Hematopoietic multipotent progenitor cell treated with erythropoietin and hydrocortisone succinate and interleukin-3 and kit ligand, for 8 days (in vitro differentiated cells): ENCODE data around the gene GOLGA7B.
A peak's percentile ranks its signal among the peaks of the same experiment; 100 is the strongest.
"Not testable (repeated sequence)": the region's sequence is repeated elsewhere in the genome, so short reads cannot be mapped to it uniquely, and the experiment has no call there.

ENCODE experiments used
- DNase-seq: peaks from one replicate; pipeline ENCODE4 v3.0.0-alpha.2; 2015

GOLGA7B gene

GRCh38 chr10:97836446-97836845 is 13.2 kb upstream of the GOLGA7B start:
- DNase-seq: no peak

DNA sequence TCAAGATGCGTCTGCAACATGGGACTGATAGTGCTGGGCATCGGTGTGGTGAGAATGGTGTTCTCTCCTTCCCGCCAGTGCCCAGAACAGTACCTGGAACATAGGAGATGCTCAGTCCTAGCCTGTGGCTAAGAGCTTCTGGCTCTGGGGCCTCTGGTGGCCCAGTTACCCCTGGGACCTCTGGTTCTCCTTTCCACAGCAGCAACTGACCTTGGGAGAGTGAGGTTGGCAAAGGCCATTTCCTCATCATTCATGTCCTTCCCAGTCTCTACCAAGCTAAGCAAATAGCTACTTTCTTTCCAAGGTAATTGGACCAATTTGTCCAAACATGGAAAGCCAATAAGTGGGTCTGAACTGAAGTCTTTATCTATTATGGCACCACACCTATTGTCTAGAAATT is 11.6 kb upstream of the GOLGA7B start:
- no peak for DNase-seq

DNA sequence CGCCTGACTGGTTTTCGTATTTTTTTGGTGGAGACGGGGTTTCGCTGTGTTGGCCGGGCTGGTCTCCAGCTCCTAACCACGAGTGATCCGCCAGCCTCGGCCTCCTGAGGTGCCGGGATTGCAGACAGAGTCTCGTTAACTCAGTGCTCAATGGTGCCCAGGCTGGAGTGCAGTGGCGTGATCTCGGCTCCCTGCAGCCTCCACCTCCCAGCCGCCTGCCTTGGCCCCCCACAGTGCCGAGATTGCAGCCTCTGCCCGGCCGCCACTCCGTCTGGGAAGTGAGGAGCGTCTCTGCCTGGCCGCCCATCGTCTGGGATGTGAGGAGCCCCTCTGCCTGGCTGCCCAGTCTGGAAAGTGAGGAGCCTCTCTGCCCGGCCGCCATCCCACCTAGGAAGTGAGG is 8.5 kb upstream of the GOLGA7B start:
- not testable (repeated sequence) for DNase-seq

DNA sequence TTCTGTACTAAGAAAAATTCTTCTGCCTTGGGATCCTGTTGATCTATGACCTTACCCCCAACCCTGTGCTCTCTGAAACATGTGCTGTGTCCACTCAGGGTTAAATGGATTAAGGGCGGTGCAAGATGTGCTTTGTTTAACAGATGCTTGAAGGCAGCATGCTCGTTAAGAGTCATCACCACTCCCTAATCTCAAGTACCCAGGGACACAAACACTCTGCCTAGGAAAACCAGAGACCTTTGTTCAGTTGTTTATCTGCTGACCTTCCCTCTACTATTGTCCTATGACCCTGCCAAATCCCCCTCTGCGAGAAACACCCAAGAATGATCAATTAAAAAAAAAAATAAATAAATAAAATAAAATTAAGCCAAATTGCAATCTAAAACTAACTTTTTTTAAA is 7.5 kb upstream of the GOLGA7B start:
- DNase-seq: not testable (repeated sequence)

DNA sequence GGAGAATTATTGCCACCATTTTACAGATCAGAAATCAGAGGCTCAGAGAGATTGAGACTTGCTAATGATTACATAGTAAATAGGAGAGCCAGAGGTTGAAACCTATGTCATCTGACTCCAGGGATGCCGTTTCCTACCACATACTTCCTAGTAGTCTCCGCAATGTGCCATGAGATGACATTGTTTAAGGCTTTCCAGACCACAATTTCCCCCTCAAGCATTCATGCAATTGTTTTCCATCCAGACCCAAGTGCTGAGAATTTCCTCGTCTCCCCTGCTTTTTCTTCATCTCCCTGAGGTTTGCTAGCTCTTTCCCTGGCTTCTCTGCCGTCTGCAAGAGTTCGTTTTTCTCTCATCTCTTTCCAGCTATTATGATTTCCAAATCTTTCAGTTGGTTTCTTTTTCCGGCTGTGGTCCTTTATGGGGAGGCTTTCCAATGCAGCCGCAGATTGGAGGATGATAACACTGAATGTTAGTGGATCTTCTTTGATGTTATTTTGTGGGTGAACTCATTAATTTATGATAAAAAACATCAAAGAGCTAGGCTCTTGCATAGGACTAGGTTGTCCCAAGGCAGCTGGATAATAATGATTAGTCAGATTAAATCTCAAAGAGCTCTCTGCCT is 6.9 kb upstream of the GOLGA7B start:
- DNase-seq: no peak

DNA sequence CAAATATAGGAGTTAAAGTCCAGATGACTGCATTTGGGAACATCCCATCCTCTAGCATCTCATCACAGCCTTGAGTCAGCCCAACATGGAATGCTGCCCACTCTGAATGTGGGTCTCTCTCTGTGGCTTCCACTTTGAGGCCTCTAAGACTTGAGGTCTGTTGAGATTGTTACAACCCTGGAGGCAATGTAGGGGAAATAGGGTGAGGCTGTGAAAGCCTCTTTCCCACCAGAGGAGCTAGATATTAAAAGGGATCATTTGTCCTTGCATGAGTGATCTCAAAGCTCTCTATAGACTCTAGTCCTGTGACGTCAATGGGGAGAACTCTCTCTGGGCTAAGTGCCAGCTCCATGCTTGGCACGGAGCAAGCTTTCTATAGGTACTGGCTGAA is 6.4 kb upstream of the GOLGA7B start:
- peak; percentile 24 for DNase-seq

DNA sequence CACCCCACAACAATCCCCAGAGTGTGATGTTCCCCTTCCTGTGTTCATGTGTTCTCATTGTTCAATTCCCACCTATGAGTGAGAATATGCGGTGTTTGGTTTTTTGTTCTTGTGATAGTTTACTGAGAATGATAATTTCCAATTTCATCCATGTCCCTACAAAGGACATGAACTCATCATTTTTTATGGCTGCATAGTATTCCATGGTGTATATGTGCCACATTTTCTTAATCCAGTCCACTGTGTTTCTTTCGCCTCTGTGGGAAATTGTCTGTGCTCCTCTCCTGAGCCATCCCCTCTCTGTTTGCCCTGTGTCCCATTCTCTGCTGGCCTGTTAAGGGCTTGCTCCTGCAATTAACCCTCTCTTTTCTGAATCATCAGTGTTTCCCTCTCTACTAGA is 5.7 kb upstream of the GOLGA7B start:
- DNase-seq: not testable (repeated sequence)

DNA sequence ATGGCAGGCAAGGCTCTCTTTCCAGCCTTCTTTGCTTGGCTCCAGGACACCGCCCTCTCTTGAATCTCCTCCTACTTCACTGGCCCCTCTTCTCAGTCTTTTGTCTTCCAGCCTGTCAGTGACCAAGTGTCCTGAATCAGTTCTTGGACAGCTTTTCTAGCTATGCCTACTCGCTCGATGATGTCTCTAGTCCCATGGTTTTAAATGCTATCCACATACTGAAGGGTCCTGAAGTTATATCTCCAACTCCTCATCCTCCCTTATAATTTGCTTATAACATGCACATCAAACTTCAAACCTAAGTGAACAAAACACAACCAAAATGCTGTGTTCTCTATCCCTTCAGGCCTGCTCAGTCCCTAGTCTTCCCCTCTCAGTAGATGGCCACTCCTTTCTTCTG is 5.0 kb upstream of the GOLGA7B start:
- DNase-seq: no peak

- DNase-seq: no peak
Observed at GRCh38 chr10:97849103-97849686, 448 bp upstream of the GOLGA7B start.

DNA sequence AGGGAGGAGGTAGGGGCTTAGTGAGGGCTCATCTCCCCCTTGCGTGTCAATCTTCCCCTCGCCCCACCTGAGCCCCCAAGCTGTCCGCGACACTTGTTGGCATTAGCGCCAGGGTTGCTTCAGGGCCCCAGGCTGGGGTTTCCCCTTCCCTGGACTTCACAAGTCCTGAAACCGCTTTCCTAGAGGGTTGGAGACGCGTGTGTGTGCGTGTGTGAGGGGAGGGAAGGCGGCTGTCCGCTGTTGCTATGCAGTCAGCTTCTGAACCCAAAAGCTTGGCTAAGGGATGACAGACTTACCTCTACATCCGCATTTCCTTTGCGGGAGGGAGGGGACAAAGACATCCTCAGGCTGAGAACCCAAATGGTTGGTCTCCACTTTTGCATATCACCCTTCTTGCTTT is 803 bp downstream of the GOLGA7B start:
- DNase-seq: no peak

- no peak for DNase-seq
Observed at GRCh38 chr10:97851341-97852001, 1.8 kb downstream of the GOLGA7B start.

- no peak for DNase-seq
Observed at GRCh38 chr10:97852277-97852676, 2.6 kb downstream of the GOLGA7B start.

GRCh38 chr10:97852840-97853405 is 3.3 kb downstream of the GOLGA7B start:
- DNase-seq: no peak

GRCh38 chr10:97854743-97855142 is 5.1 kb downstream of the GOLGA7B start:
- no peak for DNase-seq

DNA sequence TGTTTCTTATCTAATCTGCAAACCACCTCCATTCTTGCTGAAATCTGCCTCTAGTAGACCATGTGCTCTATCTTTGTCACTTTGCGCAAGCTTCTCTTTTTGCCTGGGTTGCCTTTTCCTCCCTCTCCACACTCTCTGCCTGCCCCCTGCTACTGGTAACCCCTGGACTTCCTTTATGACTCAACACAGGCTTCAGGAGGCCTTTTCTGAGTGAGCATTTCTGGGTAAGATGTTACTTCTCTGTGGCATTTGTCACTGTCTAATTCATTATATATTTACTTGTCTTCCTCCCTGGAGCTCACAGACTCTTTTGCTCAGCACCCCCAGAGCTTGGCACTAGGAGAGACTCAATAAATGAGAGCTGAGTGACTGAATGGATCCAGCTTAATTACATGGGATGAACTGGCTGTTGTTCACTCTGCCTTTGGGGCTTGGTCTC is 8.4 kb downstream of the GOLGA7B start:
- DNase-seq: no peak

- DNase-seq: no peak
Observed at GRCh38 chr10:97861097-97861750, 11.6 kb downstream of the GOLGA7B start.

DNA sequence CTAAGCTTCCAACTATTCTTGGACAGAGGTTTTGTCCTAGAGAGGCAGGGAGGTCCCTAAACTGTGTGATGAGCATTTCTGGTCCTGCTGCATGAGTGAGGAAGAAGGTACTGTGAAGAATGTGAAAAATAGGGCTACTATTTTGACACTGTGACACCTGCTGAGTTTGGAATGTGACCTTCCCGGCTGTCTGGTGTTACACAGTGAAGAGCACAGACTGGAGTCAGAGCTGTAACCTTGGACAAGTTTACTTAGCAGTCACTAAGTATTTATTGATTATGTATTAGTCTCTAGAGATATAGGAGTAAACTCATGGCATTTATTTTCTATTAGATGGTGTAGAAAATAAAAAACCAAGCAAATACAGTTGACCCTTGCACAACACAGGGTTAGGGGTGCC is 12.3 kb downstream of the GOLGA7B start:
- no peak for DNase-seq

- DNase-seq: no peak
Observed at GRCh38 chr10:97863808-97864207, 14.2 kb downstream of the GOLGA7B start.

DNA sequence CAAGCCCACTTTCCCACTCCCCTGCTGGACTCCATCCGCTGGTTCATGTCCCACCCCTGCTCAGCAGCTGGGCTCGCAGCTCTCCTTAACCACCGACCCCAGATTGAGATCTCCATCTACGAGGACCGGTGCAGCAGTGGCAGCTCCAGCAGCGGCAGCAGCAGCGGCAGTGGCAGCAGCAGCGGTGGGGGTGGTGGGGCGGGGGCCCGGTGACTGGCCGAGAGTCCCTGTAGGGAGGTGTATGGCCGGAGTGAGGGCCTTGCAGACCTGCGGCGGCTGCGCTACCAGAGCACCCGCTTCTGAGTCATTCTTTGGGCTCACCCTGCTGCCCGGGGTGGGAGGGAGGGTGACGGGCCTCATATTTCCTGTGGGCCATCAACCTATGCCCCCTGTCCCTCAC is 15.8 kb downstream of the GOLGA7B start:
- DNase-seq: no peak

- no peak for DNase-seq
Observed at GRCh38 chr10:97866524-97867219, 17.0 kb downstream of the GOLGA7B start.

DNA sequence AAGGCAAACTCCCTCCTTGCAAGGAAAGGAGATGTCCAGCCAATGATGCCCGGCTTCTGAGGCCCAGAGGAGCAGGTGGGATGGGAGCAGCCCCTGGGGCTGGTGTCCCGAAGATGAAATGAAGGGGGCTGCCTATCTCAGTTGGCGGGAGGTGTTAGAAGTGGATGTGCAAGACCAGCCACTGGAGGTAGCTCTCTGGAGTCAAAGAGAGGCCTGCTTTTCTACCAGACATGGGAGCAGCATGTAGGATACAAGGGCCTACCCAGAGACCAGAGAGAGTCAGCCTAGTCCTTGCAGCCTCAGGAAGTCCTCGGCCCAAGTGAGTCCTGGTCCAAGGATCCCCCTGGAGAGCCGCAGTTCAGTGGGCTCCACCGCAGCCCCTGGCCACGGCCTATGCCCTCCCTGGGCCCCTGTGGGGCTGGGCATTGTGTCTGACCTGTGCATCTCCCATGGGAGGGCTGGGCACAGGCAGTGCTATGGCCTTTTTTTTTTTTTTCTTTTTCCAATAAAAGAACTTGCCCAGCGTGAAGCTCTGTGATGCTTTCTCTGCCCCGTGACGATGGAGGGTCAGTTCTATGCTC is 17.7 kb downstream of the GOLGA7B start:
- DNase-seq: no peak

GRCh38 chr10:97868134-97868685 is 18.6 kb downstream of the GOLGA7B start:
- no peak for DNase-seq
